Caco-2 (cell line): Measurements from ENCODE around the gene FGD5. TPM values are rescaled to one million over a fixed set of nuclear protein-coding genes. Genes with fewer than 3 reads are reported as not detected.
A peak's percentile ranks its signal among the peaks of the same experiment; 100 is the strongest.

Source experiments
- Bru-seq: library from RNA; stranded (reverse); fragments of 400-500 nt; gene quantifications from one replicate; lab custom pipeline; 2021; lab: Mats Ljungman, UMichigan
- BruChase-seq, 2 experiments: library from RNA; stranded (reverse); fragments of 400-500 nt; gene quantifications; one replicate each; lab custom pipeline; 2021; lab: Mats Ljungman, UMichigan
- BruUV-seq: library from RNA; stranded (reverse); fragments of 400-500 nt; replicated peaks from 2 replicates; lab custom pipeline; 2021; lab: Mats Ljungman, UMichigan
- CTCF ChIA-PET: fragments of 300-600 bp; sonication (Branson Sonifier 250); formaldehyde crosslinking; loops from one replicate; lab custom pipeline; 2022; ENCODE audit warnings: antibody characterized with exemption; lab: Charles Lee
- POLR2A ChIA-PET: fragments of 300-600 bp; sonication (Branson Sonifier 250); formaldehyde crosslinking; loops from one replicate; lab custom pipeline; 2022; ENCODE audit warnings: antibody characterized with exemption; lab: Charles Lee
- DNase-seq, 2 experiments: peaks; one replicate each; pipeline versions ENCODE4 v3.0.0 to v3.0.0-alpha.2; 2020 to 2022
- H3K27me3 ChIP-seq: replicated peaks from 2 replicates; pipeline ENCODE4 v1.6.0; 2011; ENCODE audit warnings: low read length; ENCODE audit not compliant: control insufficient read depth, insufficient read depth
- H3K36me3 ChIP-seq: 2 replicates; pipeline ENCODE4 v1.5.1; 2011; ENCODE audit warnings: low read length; ENCODE audit not compliant: control insufficient read depth, insufficient read depth
- H3K4me1 ChIP-seq: fragments of 250-450 bp; sonication (Bioruptor Pico); 2 replicates; pipeline ENCODE4 v1.5.1; 2020; ENCODE audit warnings: mild to moderate bottlenecking
- H3K4me3 ChIP-seq: 2 replicates; pipeline ENCODE4 v1.5.1; 2011; ENCODE audit warnings: low read depth, mild to moderate bottlenecking, control low read depth, low read length
- H3K9me3 ChIP-seq: fragments of 250-450 bp; sonication (Bioruptor Pico); 2 replicates; pipeline ENCODE4 v1.5.1; 2020; ENCODE audit warnings: mild to moderate bottlenecking, moderate library complexity
- H3K27ac Mint-ChIP-seq: one replicate; pipeline ENCODE4 v1.8.0; 2022; ENCODE audit warnings: mixed read lengths; ENCODE audit not compliant: unreplicated experiment
- H3K27me3 Mint-ChIP-seq: one replicate; pipeline ENCODE4 v1.8.0; 2022; ENCODE audit warnings: mixed read lengths; ENCODE audit not compliant: insufficient read depth, unreplicated experiment
- H3K36me3 Mint-ChIP-seq: one replicate; pipeline ENCODE4 v1.8.0; 2022; ENCODE audit warnings: mild to moderate bottlenecking, mixed read lengths; ENCODE audit not compliant: insufficient read depth, unreplicated experiment
- H3K4me1 Mint-ChIP-seq: one replicate; pipeline ENCODE4 v1.8.0; 2022; ENCODE audit warnings: low read depth, mixed read lengths; ENCODE audit not compliant: unreplicated experiment
- H3K4me3 Mint-ChIP-seq: one replicate; pipeline ENCODE4 v1.8.0; 2022; ENCODE audit warnings: mild to moderate bottlenecking, moderate library complexity, mixed read lengths; ENCODE audit not compliant: unreplicated experiment
- H3K9me3 Mint-ChIP-seq: one replicate; pipeline ENCODE4 v1.8.0; 2022; ENCODE audit warnings: mixed read lengths; ENCODE audit not compliant: unreplicated experiment
- intact Hi-C: fragments of 100-400 bp; cut with micrococcal nuclease; formaldehyde crosslinking; loops from one replicate; pipeline ENCODE4 v1.10.0; 2022; ENCODE audit not compliant: unreplicated experiment
- long read RNA-seq: library from polyadenylated mRNA; stranded (forward); transcript quantifications from one replicate; pipeline ENCODE4 v2.0.0, GENCODE V29; 2022
- total RNA-seq: library from RNA; stranded (reverse); gene quantifications from 2 replicates; pipeline ENCODE4 v1.2.3, GENCODE V29; 2022
- TF ChIP-seq, protein P1 (sequence below), 2 experiments: fragments of 200-600 bp in 1 of 2; IDR thresholded peaks; 1 replicate in 1 of 2; 2 replicates in 1 of 2; pipeline versions ENCODE4 v1.5.1 to v1.8.0; 2011 to 2022; ENCODE audit warnings: antibody characterized with exemption in 1 of 2, control low read depth in 1 of 2, inconsistent platforms in 1 of 2, low read depth in 1 of 2, low read length in 1 of 2, mild to moderate bottlenecking in 1 of 2, moderate library complexity in 1 of 2; ENCODE audit not compliant: insufficient read depth in 1 of 2, severe bottlenecking in 1 of 2, unreplicated experiment in 1 of 2

The FGD5 gene, protein sequence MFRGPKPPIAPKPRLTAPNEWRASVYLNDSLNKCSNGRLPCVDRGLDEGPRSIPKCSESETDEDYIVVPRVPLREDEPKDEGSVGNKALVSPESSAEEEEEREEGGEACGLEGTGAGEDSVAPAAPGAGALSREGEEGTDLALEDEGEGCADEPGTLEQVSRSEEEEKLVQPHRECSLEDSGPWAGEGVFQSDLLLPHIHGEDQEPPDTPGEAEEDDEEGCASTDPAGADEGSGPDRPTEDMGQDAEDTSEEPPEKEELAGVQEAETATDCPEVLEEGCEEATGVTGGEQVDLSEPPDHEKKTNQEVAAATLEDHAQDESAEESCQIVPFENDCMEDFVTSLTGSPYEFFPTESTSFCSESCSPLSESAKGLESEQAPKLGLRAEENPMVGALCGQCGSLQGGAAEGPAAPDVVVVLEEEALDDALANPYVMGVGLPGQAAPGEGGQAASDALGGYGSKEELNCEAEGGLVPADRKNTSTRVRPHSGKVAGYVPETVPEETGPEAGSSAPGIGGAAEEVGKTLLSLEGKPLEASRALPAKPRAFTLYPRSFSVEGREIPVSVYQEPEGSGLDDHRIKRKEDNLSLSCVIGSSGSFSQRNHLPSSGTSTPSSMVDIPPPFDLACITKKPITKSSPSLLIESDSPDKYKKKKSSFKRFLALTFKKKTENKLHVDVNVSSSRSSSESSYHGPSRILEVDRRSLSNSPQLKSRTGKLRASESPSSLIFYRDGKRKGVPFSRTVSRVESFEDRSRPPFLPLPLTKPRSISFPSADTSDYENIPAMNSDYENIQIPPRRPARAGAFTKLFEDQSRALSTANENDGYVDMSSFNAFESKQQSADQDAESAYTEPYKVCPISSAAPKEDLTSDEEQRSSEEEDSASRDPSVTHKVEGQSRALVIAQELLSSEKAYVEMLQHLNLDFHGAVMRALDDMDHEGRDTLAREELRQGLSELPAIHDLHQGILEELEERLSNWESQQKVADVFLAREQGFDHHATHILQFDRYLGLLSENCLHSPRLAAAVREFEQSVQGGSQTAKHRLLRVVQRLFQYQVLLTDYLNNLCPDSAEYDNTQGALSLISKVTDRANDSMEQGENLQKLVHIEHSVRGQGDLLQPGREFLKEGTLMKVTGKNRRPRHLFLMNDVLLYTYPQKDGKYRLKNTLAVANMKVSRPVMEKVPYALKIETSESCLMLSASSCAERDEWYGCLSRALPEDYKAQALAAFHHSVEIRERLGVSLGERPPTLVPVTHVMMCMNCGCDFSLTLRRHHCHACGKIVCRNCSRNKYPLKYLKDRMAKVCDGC (N-terminal part only)
- 0.16 and 0.25 TPM in 2 replicates for total RNA-seq
- Bru-seq, nascent RNA = percentile 7 among the genes with signal in this experiment
- percentile 2 among the genes with signal in this experiment for BruChase-seq, experiment 1, labeled RNA remaining after a 2-hour chase
- percentile 6 among the genes with signal in this experiment for BruChase-seq, experiment 2, labeled RNA remaining after a 6-hour chase
- long read RNA-seq = 0 reads

- intact Hi-C loops = no loop called here
- Histone ChIP-seq H3K9me3 (no peaks in the 10 kb centered on the region), H3K36me3 (no peaks in the 10 kb centered on the region), H3K27me3 (no peaks in the 10 kb centered on the region), H3K4me3 (no peak within 1 kb of the TSS), H3K4me1 (no peaks in the 10 kb centered on the region)
- BruUV-seq = no TSS peak
- no peak within 1 kb of the TSS for H3K27ac Mint-ChIP-seq
- H3K4me3 Mint-ChIP-seq = no peak within 1 kb of the TSS
- no peak for DNase-seq
- CTCF ChIA-PET = no interaction called here
- POLR2A ChIA-PET = no interaction called here
- no peaks in the 10 kb centered on the region for H3K36me3 Mint-ChIP-seq
- H3K9me3 Mint-ChIP-seq = no peaks in the 10 kb centered on the region
- TF ChIP-seq, protein P1, sequence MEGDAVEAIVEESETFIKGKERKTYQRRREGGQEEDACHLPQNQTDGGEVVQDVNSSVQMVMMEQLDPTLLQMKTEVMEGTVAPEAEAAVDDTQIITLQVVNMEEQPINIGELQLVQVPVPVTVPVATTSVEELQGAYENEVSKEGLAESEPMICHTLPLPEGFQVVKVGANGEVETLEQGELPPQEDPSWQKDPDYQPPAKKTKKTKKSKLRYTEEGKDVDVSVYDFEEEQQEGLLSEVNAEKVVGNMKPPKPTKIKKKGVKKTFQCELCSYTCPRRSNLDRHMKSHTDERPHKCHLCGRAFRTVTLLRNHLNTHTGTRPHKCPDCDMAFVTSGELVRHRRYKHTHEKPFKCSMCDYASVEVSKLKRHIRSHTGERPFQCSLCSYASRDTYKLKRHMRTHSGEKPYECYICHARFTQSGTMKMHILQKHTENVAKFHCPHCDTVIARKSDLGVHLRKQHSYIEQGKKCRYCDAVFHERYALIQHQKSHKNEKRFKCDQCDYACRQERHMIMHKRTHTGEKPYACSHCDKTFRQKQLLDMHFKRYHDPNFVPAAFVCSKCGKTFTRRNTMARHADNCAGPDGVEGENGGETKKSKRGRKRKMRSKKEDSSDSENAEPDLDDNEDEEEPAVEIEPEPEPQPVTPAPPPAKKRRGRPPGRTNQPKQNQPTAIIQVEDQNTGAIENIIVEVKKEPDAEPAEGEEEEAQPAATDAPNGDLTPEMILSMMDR (IDR thresholded peaks at IDR 0.05; ENCODE audit: insufficient read depth in 1 of 2, low read depth in 1 of 2, low read length in 1 of 2, severe bottlenecking in 1 of 2, unreplicated experiment in 1 of 2) = no peak
- peaks cover 6% of the 10 kb centered on the region for H3K4me1 Mint-ChIP-seq
- H3K27me3 Mint-ChIP-seq = peaks cover 26% of the 10 kb centered on the region
Observed at GRCh38 chr3:14818804-14819500, at the start of gene FGD5. Gene FGD5 (plus strand): TSS chr3:14818962. CDS start chr3:14819072, 110 bp downstream.

DNA sequence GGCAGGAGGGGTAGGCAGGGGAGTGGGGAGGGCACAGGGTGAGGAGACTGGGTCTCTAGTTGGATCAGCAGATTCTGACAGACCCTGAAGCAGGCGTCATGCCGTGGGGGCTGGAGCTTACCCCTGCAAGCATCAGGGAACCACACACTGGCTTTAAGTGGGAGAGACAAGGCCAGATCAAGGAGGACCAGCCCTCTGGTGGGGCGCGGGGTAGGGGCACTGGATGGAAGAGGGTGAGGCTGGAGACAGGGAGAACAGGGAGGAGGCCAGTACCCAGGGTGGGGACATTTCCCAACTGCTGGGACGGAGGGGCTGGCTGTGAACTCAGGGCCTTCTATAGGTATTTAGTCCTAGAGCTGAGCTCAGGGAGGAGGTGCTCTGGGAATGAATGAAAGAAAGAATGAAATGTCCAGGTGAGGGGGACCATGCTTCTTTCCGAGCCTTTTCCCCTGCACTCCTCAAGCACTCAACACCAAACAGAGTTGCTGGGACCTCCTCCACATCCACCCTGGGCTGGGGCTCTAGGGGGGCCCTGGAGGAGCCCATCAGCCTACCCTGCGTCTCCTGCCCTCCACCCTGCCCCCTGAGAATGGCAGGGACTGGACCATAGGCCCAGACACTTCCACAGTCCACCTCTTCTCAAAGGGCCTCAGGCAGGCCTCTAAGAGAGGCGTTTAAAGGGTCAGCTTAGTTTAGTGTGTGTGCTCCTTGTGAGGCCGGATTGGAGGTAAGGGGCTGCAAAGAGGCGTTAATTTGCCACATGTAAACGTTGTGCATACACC, 49.0 kb upstream of the FGD5 start:
- BruUV-seq = no TSS peak
- H3K27me3 Mint-ChIP-seq = peaks cover 3% of the 10 kb centered on the region
- TF ChIP-seq, protein P1 (IDR thresholded peaks at IDR 0.05; ENCODE audit: insufficient read depth in 1 of 2, low read depth in 1 of 2, low read length in 1 of 2, severe bottlenecking in 1 of 2, unreplicated experiment in 1 of 2) = no peak
- intact Hi-C loops = no loop called here
- no peaks in the 10 kb centered on the region for H3K4me1 Mint-ChIP-seq
- POLR2A ChIA-PET = no interaction called here
- CTCF ChIA-PET = interaction anchor here (1.6 kb wide), 1 partner anchor 11 kb away, joined by 14 read pairs; no protein-coding TSS in a partner anchor
- Histone ChIP-seq H3K4me3 (no peak overlapping the region), H3K4me1 (no peaks in the 10 kb centered on the region), H3K27me3 (no peaks in the 10 kb centered on the region; the same call in 1 of the 2 replicates), H3K36me3 (no peaks in the 10 kb centered on the region), H3K9me3 (no peaks in the 10 kb centered on the region)
- H3K4me3 Mint-ChIP-seq = no peak overlapping the region
- H3K27ac Mint-ChIP-seq = no peak overlapping the region
- DNase-seq = no peak
- no peaks in the 10 kb centered on the region for H3K9me3 Mint-ChIP-seq
- no peaks in the 10 kb centered on the region for H3K36me3 Mint-ChIP-seq
